Measurements from ENCODE around the gene N4BP2.

Gene N4BP2

GRCh38 chr4:40183615-40184411 lies 127.2 kb downstream of the N4BP2 start:
- FAIRE-seq (no peak), DNase-seq (ENCODE audit: insufficient read length, low spot score) (no peak)
- TF ChIP-seq CTCF (IDR thresholded peaks at IDR 0.05; ENCODE audit: insufficient read depth, missing control alignments): no peak

GRCh38 chr4:40185830-40186664 lies 129.4 kb downstream of the N4BP2 start:
- DNase-seq (ENCODE audit: insufficient read length, low spot score): no peak
- FAIRE-seq: peak; percentile 25
- no peak for TF ChIP-seq CTCF (IDR thresholded peaks at IDR 0.05; ENCODE audit: insufficient read depth, missing control alignments)

GRCh38 chr4:40186665-40187014 lies 130.0 kb downstream of the N4BP2 start:
- FAIRE-seq (no peak), DNase-seq (ENCODE audit: insufficient read length, low spot score) (no peak)
- no peak for TF ChIP-seq CTCF (IDR thresholded peaks at IDR 0.05; ENCODE audit: insufficient read depth, missing control alignments)

- DNase-seq (ENCODE audit: insufficient read length, low spot score) (no peak), FAIRE-seq (no peak)
- TF ChIP-seq CTCF (IDR thresholded peaks at IDR 0.05; ENCODE audit: insufficient read depth, missing control alignments): no peak
Observed at GRCh38 chr4:40187386-40187906, 130.8 kb downstream of the N4BP2 start.

GRCh38 chr4:40190019-40190418 lies 133.4 kb downstream of the N4BP2 start:
- TF ChIP-seq CTCF (IDR thresholded peaks at IDR 0.05; ENCODE audit: insufficient read depth, missing control alignments): no peak
- FAIRE-seq: no peak
- DNase-seq (ENCODE audit: insufficient read length, low spot score): no peak

GRCh38 chr4:40190465-40190864 lies 133.8 kb downstream of the N4BP2 start:
- FAIRE-seq (no peak), DNase-seq (ENCODE audit: insufficient read length, low spot score) (no peak)
- no peak for TF ChIP-seq CTCF (IDR thresholded peaks at IDR 0.05; ENCODE audit: insufficient read depth, missing control alignments)

Measured in D721Med (cell line).